Lower leg skin (tissue), 3 donors: Measurements from ENCODE around the gene MIEF2.

Experiments
- CTCF ChIP-seq, 3 donors: fragments of 450-650 bp; IDR thresholded peaks; one replicate each; pipeline ENCODE4 v1.5.1; 2016; ENCODE audit warnings: antibody characterized with exemption in 3 of 3, mild to moderate bottlenecking in 3 of 3, moderate library complexity in 2 of 3
- POLR2A ChIP-seq, 2 donors: fragments of 450-650 bp; IDR thresholded peaks; one replicate each; pipeline ENCODE4 v1.6.1; 2016 to 2017; ENCODE audit warnings: antibody characterized with exemption in 2 of 2, mild to moderate bottlenecking in 1 of 2, moderate library complexity in 1 of 2

- peak in 1 of 3 donors; percentile 75 for TF ChIP-seq CTCF (IDR thresholded peaks at IDR 0.05)
- TF ChIP-seq POLR2A (IDR thresholded peaks at IDR 0.05), result no peak
Observed at GRCh38 chr17:18217412-18218015, 42.9 kb upstream of the MIEF2 start.
